ENCODE data around the gene RTEL1.

Gene RTEL1

GRCh38 chr20:63657937-63658748 lies at the start of gene RTEL1:
Gene RTEL1 (plus strand): TSS chr20:63658312. CDS start chr20:63659403, 1,091 bp downstream.
- Histone ChIP-seq H3K36me3 (ENCODE audit: control insufficient read depth in 2 of 2, insufficient read depth in 1 of 2, low read length in 2 of 2) (peaks cover 0 to 30% of the 10 kb centered on the region in 2 experiments; a peak in 1 of 3 replicates), H3K4me1 (ENCODE audit: control insufficient read depth, insufficient read depth, low read length) (no peaks in the 10 kb centered on the region), H3K27ac (ENCODE audit: extremely low read depth, low read depth, low read length) (peak within 1 kb of the TSS; percentile 81), H3K9me3 (ENCODE audit: control insufficient read depth, insufficient read depth, low read depth, low read length) (no peaks in the 10 kb centered on the region), H3K4me3 (ENCODE audit: low read depth, low read length) (peak within 1 kb of the TSS; percentile 93)
- ChIA-PET CTCF (no interaction called here), POLR2A (interaction anchor here (0.6 to 1.7 kb wide), 18 partner anchors 9 to 323 kb away, joined by 3 to 15 read pairs (median 4); partner anchors contain the start of genes ARFRP1, GMEB2, HELZ2 and PRPF6)
- TF ChIP-seq ZSCAN30 (tag by site-specific recombination; IDR thresholded peaks at IDR 0.05) (peak; percentile 83), MZF1 (tag by site-specific recombination; IDR thresholded peaks at IDR 0.05; ENCODE audit: borderline replicate concordance) (0 out of 2 replicates have a peak, but pooled peaks have one; percentile 37), ZNF624 (tag by site-specific recombination; IDR thresholded peaks at IDR 0.05) (no peak), ZNF704 (tag by site-specific recombination; IDR thresholded peaks at IDR 0.05) (peak; percentile 75; the same call in 1 of the 2 replicates), ZBTB6 (tag by site-specific recombination; IDR thresholded peaks at IDR 0.05) (peak; percentile 36; the same call in 1 of the 2 replicates), ZNF223 (tag by site-specific recombination; IDR thresholded peaks at IDR 0.05) (no peak), ZNF707 (tag by site-specific recombination; IDR thresholded peaks at IDR 0.05) (no peak), SALL2 (tag by site-specific recombination; IDR thresholded peaks at IDR 0.05; ENCODE audit: borderline replicate concordance) (no peak), ZNF239 (tag by site-specific recombination; IDR thresholded peaks at IDR 0.05) (peak; percentile 79; the same call in 1 of the 2 replicates), ZSCAN4 (tag by site-specific recombination; IDR thresholded peaks at IDR 0.05) (peak; percentile 74), ZSCAN23 (tag by site-specific recombination; IDR thresholded peaks at IDR 0.05) (peak; percentile 89; the same call in 1 of the 2 replicates), ZNF596 (tag by site-specific recombination; IDR thresholded peaks at IDR 0.05) (0 out of 2 replicates have a peak, but pooled peaks have one; percentile 22), ZNF184 (tag by site-specific recombination; IDR thresholded peaks at IDR 0.05) (0 out of 2 replicates have a peak, but pooled peaks have one; percentile 40), ZNF560 (tag by site-specific recombination; IDR thresholded peaks at IDR 0.05; ENCODE audit: borderline replicate concordance) (no peak), SP3 (tag by site-specific recombination; IDR thresholded peaks at IDR 0.05) (peak; percentile 77), SCRT2 (tag by site-specific recombination; IDR thresholded peaks at IDR 0.05) (peak; percentile 97), ZNF830 (tag by site-specific recombination; IDR thresholded peaks at IDR 0.05; ENCODE audit: low read depth) (no peak), ZBTB7A (tag by site-specific recombination; IDR thresholded peaks at IDR 0.05; ENCODE audit: low read depth) (peak; percentile 95), ZNF174 (tag by site-specific recombination; IDR thresholded peaks at IDR 0.05) (no peak), MEIS1 (CRISPR knock-in tag; IDR thresholded peaks at IDR 0.05; ENCODE audit: borderline replicate concordance) (no peak), WT1 (tag by site-specific recombination; IDR thresholded peaks at IDR 0.05) (peak; percentile 26; the same call in 1 of the 2 replicates), MYNN (tag by site-specific recombination; IDR thresholded peaks at IDR 0.05; ENCODE audit: borderline replicate concordance) (peak; percentile 54; the same call in 1 of the 2 replicates), ZNF391 (tag by site-specific recombination; IDR thresholded peaks at IDR 0.05; ENCODE audit: borderline replicate concordance, low read depth) (peak; percentile 96; the same call in 1 of the 2 replicates), ZBTB48 (tag by site-specific recombination; IDR thresholded peaks at IDR 0.05) (peak; percentile 20; the same call in 1 of the 2 replicates), KLF1 (tag by site-specific recombination; IDR thresholded peaks at IDR 0.05) (peak; percentile 49), ZFHX2 (tag by site-specific recombination; conservative IDR thresholded peaks at IDR 0.05) (peak; percentile 67), ZIC2 (tag by site-specific recombination; IDR thresholded peaks at IDR 0.05) (peak; percentile 27), ZNF623 (tag by site-specific recombination; IDR thresholded peaks at IDR 0.05) (peak; percentile 52), YY1 (tag by site-specific recombination; IDR thresholded peaks at IDR 0.05) (peak; percentile 92), KLF8 (tag by site-specific recombination; IDR thresholded peaks at IDR 0.05) (peak; percentile 94)
- TF ChIP-seq, protein P1, sequence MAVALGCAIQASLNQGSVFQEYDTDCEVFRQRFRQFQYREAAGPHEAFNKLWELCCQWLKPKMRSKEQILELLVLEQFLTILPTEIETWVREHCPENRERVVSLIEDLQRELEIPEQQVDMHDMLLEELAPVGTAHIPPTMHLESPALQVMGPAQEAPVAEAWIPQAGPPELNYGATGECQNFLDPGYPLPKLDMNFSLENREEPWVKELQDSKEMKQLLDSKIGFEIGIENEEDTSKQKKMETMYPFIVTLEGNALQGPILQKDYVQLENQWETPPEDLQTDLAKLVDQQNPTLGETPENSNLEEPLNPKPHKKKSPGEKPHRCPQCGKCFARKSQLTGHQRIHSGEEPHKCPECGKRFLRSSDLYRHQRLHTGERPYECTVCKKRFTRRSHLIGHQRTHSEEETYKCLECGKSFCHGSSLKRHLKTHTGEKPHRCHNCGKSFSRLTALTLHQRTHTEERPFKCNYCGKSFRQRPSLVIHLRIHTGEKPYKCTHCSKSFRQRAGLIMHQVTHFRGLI (tag by site-specific recombination; IDR thresholded peaks at IDR 0.05) = peak; percentile 50; the same call in 1 of the 2 replicates
- TF ChIP-seq, protein P2, sequence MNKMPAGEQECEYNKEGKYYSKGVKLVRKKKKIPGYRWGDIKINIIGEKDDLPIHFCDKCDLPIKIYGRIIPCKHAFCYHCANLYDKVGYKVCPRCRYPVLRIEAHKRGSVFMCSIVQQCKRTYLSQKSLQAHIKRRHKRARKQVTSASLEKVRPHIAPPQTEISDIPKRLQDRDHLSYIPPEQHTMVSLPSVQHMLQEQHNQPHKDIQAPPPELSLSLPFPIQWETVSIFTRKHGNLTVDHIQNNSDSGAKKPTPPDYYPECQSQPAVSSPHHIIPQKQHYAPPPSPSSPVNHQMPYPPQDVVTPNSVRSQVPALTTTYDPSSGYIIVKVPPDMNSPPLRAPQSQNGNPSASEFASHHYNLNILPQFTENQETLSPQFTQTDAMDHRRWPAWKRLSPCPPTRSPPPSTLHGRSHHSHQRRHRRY (tag by site-specific recombination; IDR thresholded peaks at IDR 0.05) = peak; percentile 85; the same call in 1 of the 2 replicates

Measured in HEK293 (cell line).